Ishikawa (cell line): Measurements from ENCODE around the gene EIF4E3.

Source experiments
- CEBPB ChIP-seq: IDR thresholded peaks from 2 replicates; pipeline ENCODE4 v1.6.1; 2012
- CREB1 ChIP-seq: IDR thresholded peaks from 2 replicates; pipeline ENCODE4 v1.6.1; 2012; ENCODE audit warnings: low read depth
- EGR1 ChIP-seq: IDR thresholded peaks from 2 replicates; pipeline ENCODE4 v1.6.1; 2012
- EP300 ChIP-seq: IDR thresholded peaks from 2 replicates; pipeline ENCODE4 v1.6.1; 2012; ENCODE audit warnings: borderline replicate concordance
- FOXM1 ChIP-seq: IDR thresholded peaks from 2 replicates; pipeline ENCODE4 v1.6.1; 2012; ENCODE audit warnings: low read depth, borderline replicate concordance
- MAX ChIP-seq: IDR thresholded peaks from 2 replicates; pipeline ENCODE4 v1.6.1; 2012
- NFIC ChIP-seq: IDR thresholded peaks from 2 replicates; pipeline ENCODE4 v1.6.1; 2012
- RAD21 ChIP-seq: IDR thresholded peaks from 2 replicates; pipeline ENCODE4 v1.6.1; 2012; ENCODE audit warnings: low read depth
- REST ChIP-seq: IDR thresholded peaks from 2 replicates; pipeline ENCODE4 v1.6.1; 2012; ENCODE audit warnings: low read depth, mild to moderate bottlenecking
- TAF1 ChIP-seq: IDR thresholded peaks from 2 replicates; pipeline ENCODE4 v1.6.1; 2012; ENCODE audit warnings: low read depth, mild to moderate bottlenecking
- TCF12 ChIP-seq: IDR thresholded peaks from 2 replicates; pipeline ENCODE4 v1.6.1; 2012; ENCODE audit warnings: low read depth
- TEAD4 ChIP-seq: IDR thresholded peaks from 2 replicates; pipeline ENCODE4 v1.6.1; 2012
- USF1 ChIP-seq: IDR thresholded peaks from 2 replicates; pipeline ENCODE4 v1.6.1; 2012
- YY1 ChIP-seq: IDR thresholded peaks from 2 replicates; pipeline ENCODE4 v1.6.1; 2012; ENCODE audit warnings: low read depth
- ZBTB7A ChIP-seq: IDR thresholded peaks from 2 replicates; pipeline ENCODE4 v1.6.1; 2012; ENCODE audit warnings: low read depth

The EIF4E3 gene

GRCh38 chr3:71705681-71706080 lies 19.5 kb downstream of the EIF4E3 start:
- no peak for TF ChIP-seq USF1
- no peak for TF ChIP-seq EP300
- no peak for TF ChIP-seq REST
- TF ChIP-seq FOXM1 = no peak
- TF ChIP-seq NFIC = no peak
- no peak for TF ChIP-seq ZBTB7A
- no peak for TF ChIP-seq EGR1
- TF ChIP-seq CEBPB = no peak
- TF ChIP-seq TCF12 = no peak
- TF ChIP-seq MAX = no peak
- no peak for TF ChIP-seq TAF1
- no peak for TF ChIP-seq CREB1
- no peak for TF ChIP-seq RAD21
- no peak for TF ChIP-seq YY1
- no peak for TF ChIP-seq TEAD4

GRCh38 chr3:71704915-71705314 lies 20.3 kb downstream of the EIF4E3 start:
- no peak for TF ChIP-seq YY1
- TF ChIP-seq EP300 = no peak
- TF ChIP-seq TAF1 = no peak
- TF ChIP-seq ZBTB7A = no peak
- no peak for TF ChIP-seq EGR1
- TF ChIP-seq NFIC = no peak

GRCh38 chr3:71703797-71704196 lies 21.4 kb downstream of the EIF4E3 start:
- TF ChIP-seq FOXM1 (no peak), YY1 (no peak), EGR1 (no peak), CEBPB (no peak), ZBTB7A (no peak), USF1 (no peak), TAF1 (no peak), REST (no peak), RAD21 (no peak), NFIC (no peak), CREB1 (no peak), EP300 (no peak), TCF12 (no peak)

- TF ChIP-seq REST = no peak
- no peak for TF ChIP-seq NFIC
- TF ChIP-seq FOXM1 = no peak
- TF ChIP-seq YY1 = no peak
- TF ChIP-seq CEBPB = no peak
- no peak for TF ChIP-seq MAX
- TF ChIP-seq TCF12 = no peak
Observed at GRCh38 chr3:71702131-71703024, 22.8 kb downstream of the EIF4E3 start.
